SK-N-SH (cell line): ENCODE results near the gene P2RX5. TPM values are rescaled to one million over a fixed set of nuclear protein-coding genes. Genes with fewer than 3 reads are reported as not detected.
"Not testable (repeated sequence)": the region's sequence is repeated elsewhere in the genome, so short reads cannot be mapped to it uniquely, and the experiment has no call there.

ENCODE experiments used
- CTCF ChIA-PET: fragments of 300-600, 350-600 bp; formaldehyde crosslinking; extraction: SDS; loops from one replicate; lab custom pipeline; 2021; lab: Yijun Ruan, JAX
- POLR2A ChIA-PET: fragments of 350-600 bp; sonication (Branson Sonifier 250); formaldehyde crosslinking; extraction: SDS; loops from one replicate; lab custom pipeline; 2020; ENCODE audit warnings: antibody characterized with exemption, inconsistent platforms; lab: Yijun Ruan, JAX
- DNase-seq: peaks from one replicate; pipeline ENCODE4 v3.0.0; 2012
- H2AFZ ChIP-seq: fragments of 200-600 bp; sonication (generic); 2 replicates; pipeline ENCODE4 v1.8.1; 2016; ENCODE audit warnings: antibody characterized with exemption, mild to moderate bottlenecking, low read depth
- H3F3A ChIP-seq: fragments of 200-600 bp; sonication (generic); replicated peaks from 2 replicates; pipeline ENCODE3; 2016; ENCODE audit warnings: antibody characterized with exemption, mild to moderate bottlenecking; ENCODE audit not compliant: insufficient read depth
- H3K27ac ChIP-seq, 2 experiments: fragments of 200-500 bp in 1 of 2; fragments of 200-600 bp in 1 of 2; sonication (Bioruptor generic) in 1 of 2; sonication (generic), shearing (Covaris generic) in 1 of 2; 2 replicates each; pipeline versions ENCODE4 v1.5.1 to v1.6.1; 2014 to 2016; ENCODE audit warnings: low read depth in 2 of 2, inconsistent platforms in 1 of 2, low read length in 1 of 2, mild to moderate bottlenecking in 1 of 2, mixed read lengths in 1 of 2
- H3K27me3 ChIP-seq: fragments of 200-600 bp; sonication (generic), shearing (Covaris generic); 2 replicates; pipeline ENCODE4 v1.6.1; 2016; ENCODE audit warnings: mixed run types; ENCODE audit not compliant: insufficient read depth
- H3K36me3 ChIP-seq, 2 experiments: fragments of 200-500 bp in 1 of 2; fragments of 200-600 bp in 1 of 2; sonication (Bioruptor generic) in 1 of 2; sonication (generic) in 1 of 2; replicated peaks in 1 of 2; 2 replicates each; pipeline versions ENCODE3 to v1.5.1; 2014 to 2016; ENCODE audit warnings: low read length in 1 of 2, mild to moderate bottlenecking in 1 of 2; ENCODE audit not compliant: insufficient read depth in 2 of 2, control insufficient read depth in 1 of 2
- H3K4me1 ChIP-seq, 2 experiments: fragments of 200-500 bp in 1 of 2; fragments of 200-600 bp in 1 of 2; sonication (Bioruptor generic) in 1 of 2; sonication (generic), shearing (Covaris generic) in 1 of 2; 2 replicates each; pipeline versions ENCODE4 v1.5.1 to v1.6.1; 2014 to 2016; ENCODE audit warnings: low read depth in 1 of 2, low read length in 1 of 2, mixed run types in 1 of 2; ENCODE audit not compliant: insufficient read depth in 2 of 2, control insufficient read depth in 1 of 2
- H3K4me2 ChIP-seq: fragments of 200-600 bp; sonication (generic), shearing (Covaris generic); 2 replicates; pipeline ENCODE4 v1.6.1; 2017; ENCODE audit warnings: mixed run types
- H3K4me3 ChIP-seq, 2 experiments: fragments of 200-500 bp in 1 of 2; fragments of 200-600 bp in 1 of 2; sonication (Bioruptor generic) in 1 of 2; sonication (generic), shearing (Covaris generic) in 1 of 2; 2 replicates each; pipeline versions ENCODE4 v1.5.1 to v1.8.1; 2014 to 2016; ENCODE audit warnings: low read depth in 2 of 2, inconsistent platforms in 1 of 2, low read length in 1 of 2, mild to moderate bottlenecking in 1 of 2, mixed read lengths in 1 of 2, moderate library complexity in 1 of 2
- H3K79me2 ChIP-seq: fragments of 200-600 bp; sonication (generic); 2 replicates; pipeline ENCODE4 v1.8.1; 2017; ENCODE audit warnings: mild to moderate bottlenecking; ENCODE audit not compliant: insufficient read depth
- H3K9ac ChIP-seq: fragments of 200-600 bp; sonication (generic); 2 replicates; pipeline ENCODE4 v1.6.1; 2017; ENCODE audit warnings: mixed run types
- H3K9me2 ChIP-seq: fragments of 200-600 bp; sonication (generic); 2 replicates; pipeline ENCODE4 v1.6.1; 2017; ENCODE audit warnings: mixed run types
- H3K9me3 ChIP-seq: fragments of 200-600 bp; sonication (generic); 2 replicates; pipeline ENCODE4 v1.6.1; 2017; ENCODE audit warnings: mixed run types, mild to moderate bottlenecking, moderate library complexity
- H4K20me1 ChIP-seq: fragments of 200-600 bp; sonication (generic); 2 replicates; pipeline ENCODE4 v1.6.1; 2017; ENCODE audit warnings: mild to moderate bottlenecking, mixed run types; ENCODE audit not compliant: insufficient read depth
- FOSL2 ChIP-seq: IDR thresholded peaks from 2 replicates; pipeline ENCODE4 v1.4.0; 2012; ENCODE audit warnings: low read depth, mild to moderate bottlenecking, moderate library complexity, borderline replicate concordance
- FOXM1 ChIP-seq: IDR thresholded peaks from 2 replicates; pipeline ENCODE4 v1.4.0; 2012; ENCODE audit warnings: low read depth, mild to moderate bottlenecking
- GABPA ChIP-seq: IDR thresholded peaks from 2 replicates; pipeline ENCODE4 v1.4.0; 2012; ENCODE audit warnings: low read depth, mild to moderate bottlenecking
- NRF1 ChIP-seq: IDR thresholded peaks from 2 replicates; pipeline ENCODE4 v1.6.1; 2012; ENCODE audit warnings: low read depth, mild to moderate bottlenecking, low read length
- RFX5 ChIP-seq: IDR thresholded peaks from 2 replicates; pipeline ENCODE4 v1.6.1; 2012; ENCODE audit warnings: mild to moderate bottlenecking, improper control_type of control experiment, low read length
- RXRA ChIP-seq: IDR thresholded peaks from 2 replicates; pipeline ENCODE4 v1.4.0; 2012; ENCODE audit warnings: low read depth, mild to moderate bottlenecking, borderline replicate concordance
- ZBTB33 ChIP-seq: IDR thresholded peaks from 2 replicates; pipeline ENCODE4 v1.4.0; 2012; ENCODE audit warnings: low read depth, borderline replicate concordance
- WGBS: methylation state at CpG from one replicate; pipeline ENCODE4 v1.1.6; 2017; ENCODE audit warnings: low lambda C conversion rate; 5-methylcytosine and 5-hydroxymethylcytosine counted together
- polyA plus RNA-seq, 3 experiments: library from polyadenylated mRNA; depleted of rRNA; stranded (reverse); fragments of >200 nt; gene quantifications; 2 replicates each; pipeline ENCODE4 v1.2.3, GENCODE V29; 2012
- TF ChIP-seq, protein P1 (sequence below): IDR thresholded peaks from 2 replicates; pipeline ENCODE4 v1.6.1; 2012; ENCODE audit warnings: mild to moderate bottlenecking, low read depth, low read length, moderate library complexity
- TF ChIP-seq, protein P2 (sequence below): IDR thresholded peaks from 2 replicates; pipeline ENCODE4 v1.4.0; 2012; ENCODE audit warnings: low read depth, borderline replicate concordance

Gene P2RX5
- polyA plus RNA-seq, 1 of the 3 experiments (the other 2 are of a cell fraction) = 0.97 TPM

- H3K36me3 ChIP-seq = no peaks in the 10 kb centered on the region
- peaks cover 0 to 4% of the 10 kb centered on the region in 2 experiments; a peak in 1 of 4 replicates for H3K4me1 ChIP-seq
- H3K9ac ChIP-seq = no peak overlapping the region
- ChIA-PET POLR2A (no interaction called here), CTCF (interaction anchor here (0.6 to 7.2 kb wide), 13 partner anchors 10 to 687 kb away, joined by 3 to 97 read pairs (median 3); partner anchors contain the start of gene HASPIN)
- DNase-seq = no peak
- H3F3A ChIP-seq = no peaks in the 10 kb centered on the region
- WGBS = 83% methylated on average over 8 of the region's 8 CpGs
- H4K20me1 ChIP-seq = no peaks in the 10 kb centered on the region
- H3K9me3 ChIP-seq = no peaks in the 10 kb centered on the region
- H2AFZ ChIP-seq = no peak overlapping the region
- H3K27me3 ChIP-seq = no peaks in the 10 kb centered on the region
- H3K4me3 ChIP-seq = no peak overlapping the region
- H3K79me2 ChIP-seq = no peaks in the 10 kb centered on the region
- no peaks in the 10 kb centered on the region for H3K9me2 ChIP-seq
- no peak for TF ChIP-seq NRF1
- no peak for TF ChIP-seq RXRA
- no peak for TF ChIP-seq FOSL2
- TF ChIP-seq RFX5 = no peak
- TF ChIP-seq GABPA = no peak
- TF ChIP-seq FOXM1 = no peak
- no peak for TF ChIP-seq ZBTB33
- TF ChIP-seq, protein P1, sequence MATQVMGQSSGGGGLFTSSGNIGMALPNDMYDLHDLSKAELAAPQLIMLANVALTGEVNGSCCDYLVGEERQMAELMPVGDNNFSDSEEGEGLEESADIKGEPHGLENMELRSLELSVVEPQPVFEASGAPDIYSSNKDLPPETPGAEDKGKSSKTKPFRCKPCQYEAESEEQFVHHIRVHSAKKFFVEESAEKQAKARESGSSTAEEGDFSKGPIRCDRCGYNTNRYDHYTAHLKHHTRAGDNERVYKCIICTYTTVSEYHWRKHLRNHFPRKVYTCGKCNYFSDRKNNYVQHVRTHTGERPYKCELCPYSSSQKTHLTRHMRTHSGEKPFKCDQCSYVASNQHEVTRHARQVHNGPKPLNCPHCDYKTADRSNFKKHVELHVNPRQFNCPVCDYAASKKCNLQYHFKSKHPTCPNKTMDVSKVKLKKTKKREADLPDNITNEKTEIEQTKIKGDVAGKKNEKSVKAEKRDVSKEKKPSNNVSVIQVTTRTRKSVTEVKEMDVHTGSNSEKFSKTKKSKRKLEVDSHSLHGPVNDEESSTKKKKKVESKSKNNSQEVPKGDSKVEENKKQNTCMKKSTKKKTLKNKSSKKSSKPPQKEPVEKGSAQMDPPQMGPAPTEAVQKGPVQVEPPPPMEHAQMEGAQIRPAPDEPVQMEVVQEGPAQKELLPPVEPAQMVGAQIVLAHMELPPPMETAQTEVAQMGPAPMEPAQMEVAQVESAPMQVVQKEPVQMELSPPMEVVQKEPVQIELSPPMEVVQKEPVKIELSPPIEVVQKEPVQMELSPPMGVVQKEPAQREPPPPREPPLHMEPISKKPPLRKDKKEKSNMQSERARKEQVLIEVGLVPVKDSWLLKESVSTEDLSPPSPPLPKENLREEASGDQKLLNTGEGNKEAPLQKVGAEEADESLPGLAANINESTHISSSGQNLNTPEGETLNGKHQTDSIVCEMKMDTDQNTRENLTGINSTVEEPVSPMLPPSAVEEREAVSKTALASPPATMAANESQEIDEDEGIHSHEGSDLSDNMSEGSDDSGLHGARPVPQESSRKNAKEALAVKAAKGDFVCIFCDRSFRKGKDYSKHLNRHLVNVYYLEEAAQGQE = no peak
- TF ChIP-seq, protein P2, sequence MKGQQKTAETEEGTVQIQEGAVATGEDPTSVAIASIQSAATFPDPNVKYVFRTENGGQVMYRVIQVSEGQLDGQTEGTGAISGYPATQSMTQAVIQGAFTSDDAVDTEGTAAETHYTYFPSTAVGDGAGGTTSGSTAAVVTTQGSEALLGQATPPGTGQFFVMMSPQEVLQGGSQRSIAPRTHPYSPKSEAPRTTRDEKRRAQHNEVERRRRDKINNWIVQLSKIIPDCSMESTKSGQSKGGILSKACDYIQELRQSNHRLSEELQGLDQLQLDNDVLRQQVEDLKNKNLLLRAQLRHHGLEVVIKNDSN = no peak
- TF ChIP-seq, all 33 proteins: peak for 0
- Histone ChIP-seq H3K4me2 (no peak overlapping the region), H3K27ac (no peak overlapping the region)
Observed at GRCh38 chr17:3735515-3735914, 39.6 kb upstream of the P2RX5 start.

DNA sequence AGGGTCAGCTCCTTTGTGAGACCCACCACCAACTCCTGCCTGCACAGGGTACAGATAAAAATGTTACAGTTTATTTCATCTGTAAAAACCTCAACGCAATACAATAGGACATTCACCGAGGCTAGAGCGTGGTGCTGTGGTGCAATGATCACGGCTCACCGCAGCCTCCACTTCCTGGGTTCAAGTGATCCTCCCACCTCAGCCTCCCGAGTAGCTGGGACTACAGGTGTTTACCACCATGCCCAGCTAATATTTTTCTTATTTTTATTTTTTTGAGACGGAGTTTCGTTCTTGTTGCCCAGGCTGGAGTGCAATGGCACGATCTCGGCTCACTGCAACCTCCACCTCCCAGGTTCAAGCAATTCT, 38.9 kb upstream of the P2RX5 start:
- not testable (repeated sequence) for H3K27me3 ChIP-seq, H3K79me2 ChIP-seq, H3K9me2 ChIP-seq, H2AFZ ChIP-seq, H3K4me3 ChIP-seq, H3K9ac ChIP-seq, H3K9me3 ChIP-seq, H3K36me3 ChIP-seq, DNase-seq, H3K27ac ChIP-seq, H3K4me1 ChIP-seq, H4K20me1 ChIP-seq, H3K4me2 ChIP-seq, H3F3A ChIP-seq
- POLR2A ChIA-PET = interaction anchor here (0.6 kb wide), 1 partner anchor 57 kb away, joined by 3 read pairs; no protein-coding TSS in a partner anchor
- CTCF ChIA-PET = interaction anchor here (0.6 to 7.2 kb wide), 14 partner anchors 9 to 1027 kb away, joined by 3 to 97 read pairs (median 3); partner anchors contain the start of gene HASPIN
- WGBS = 83% methylated on average over 10 of the region's 10 CpGs
